COR-L47 (cell line): ENCODE results near the gene PNLIPRP3.
"Not testable (repeated sequence)": the region's sequence is repeated elsewhere in the genome, so short reads cannot be mapped to it uniquely, and the experiment has no call there.

Experiments used
- DNase-seq: peaks from one replicate; lab custom pipeline; 2025; lab: John Stamatoyannopoulos, UW

Gene PNLIPRP3

GRCh38 chr10:116427671-116428070, at the start of gene PNLIPRP3:
Gene PNLIPRP3, plus strand, starts transcription at chr10:116427847. Its CDS starts 166 bp downstream, at chr10:116428013.
- DNase-seq, result no peak

- DNase-seq, result no peak
These were observed 45.4 kb upstream of the PNLIPRP3 start for GRCh38 chr10:116382290-116382689.

GRCh38 chr10:116385311-116385710, 42.3 kb upstream of the PNLIPRP3 start:
- no peak for DNase-seq

- no peak for DNase-seq
These were observed 41.4 kb upstream of the PNLIPRP3 start for GRCh38 chr10:116385994-116386809.

GRCh38 chr10:116393246-116393831, 34.3 kb upstream of the PNLIPRP3 start:
- DNase-seq, result not testable (repeated sequence)

- DNase-seq, result no peak
These were observed 32.2 kb upstream of the PNLIPRP3 start for GRCh38 chr10:116395223-116395985.

- DNase-seq, result no peak
These were observed 29.4 kb upstream of the PNLIPRP3 start for GRCh38 chr10:116398224-116398623.

GRCh38 chr10:116402858-116403257, 24.8 kb upstream of the PNLIPRP3 start:
- no peak for DNase-seq

- DNase-seq, result no peak
These were observed 23.9 kb upstream of the PNLIPRP3 start for GRCh38 chr10:116403740-116404250.

GRCh38 chr10:116408719-116409118, 18.9 kb upstream of the PNLIPRP3 start:
- no peak for DNase-seq

GRCh38 chr10:116410351-116410750, 17.3 kb upstream of the PNLIPRP3 start:
- no peak for DNase-seq

GRCh38 chr10:116417821-116418220, 9.8 kb upstream of the PNLIPRP3 start:
- no peak for DNase-seq

GRCh38 chr10:116418389-116418788, 9.3 kb upstream of the PNLIPRP3 start:
- no peak for DNase-seq

- DNase-seq, result no peak
These were observed 5.8 kb upstream of the PNLIPRP3 start for GRCh38 chr10:116421815-116422214.

GRCh38 chr10:116429288-116429977, 1.8 kb downstream of the PNLIPRP3 start:
- no peak for DNase-seq

- DNase-seq, result no peak
These were observed 2.6 kb downstream of the PNLIPRP3 start for GRCh38 chr10:116430288-116430687.

GRCh38 chr10:116431598-116431997, 4.0 kb downstream of the PNLIPRP3 start:
- no peak for DNase-seq

GRCh38 chr10:116437076-116437692, 9.5 kb downstream of the PNLIPRP3 start:
- DNase-seq, result no peak

- DNase-seq, result no peak
These were observed 12.8 kb downstream of the PNLIPRP3 start for GRCh38 chr10:116440330-116441030.

GRCh38 chr10:116444527-116445142, 17.0 kb downstream of the PNLIPRP3 start:
- peak; percentile 1 for DNase-seq
